Measurements from ENCODE around the gene EIF4E2.

Gene EIF4E2

GRCh38 chr2:232576995-232577394 lies 26.5 kb downstream of the EIF4E2 start:
- TF ChIP-seq RAD21 (IDR thresholded peaks at IDR 0.05; ENCODE audit: low read depth): no peak
- no peak for TF ChIP-seq TAF1 (IDR thresholded peaks at IDR 0.05; ENCODE audit: low read depth)
- no peak for TF ChIP-seq YY1 (IDR thresholded peaks at IDR 0.05; ENCODE audit: low read depth)
- no peak for TF ChIP-seq REST (IDR thresholded peaks at IDR 0.05; ENCODE audit: low read depth)
- TF ChIP-seq USF1 (IDR thresholded peaks at IDR 0.05): no peak
- no peak for TF ChIP-seq MAX (IDR thresholded peaks at IDR 0.05)
- TF ChIP-seq TCF12 (IDR thresholded peaks at IDR 0.05; ENCODE audit: low read depth): no peak

- TF ChIP-seq MAX (IDR thresholded peaks at IDR 0.05): no peak
Observed at GRCh38 chr2:232577841-232578240, 27.4 kb downstream of the EIF4E2 start.

GRCh38 chr2:232578626-232579025 lies 28.1 kb downstream of the EIF4E2 start:
- TF ChIP-seq REST (IDR thresholded peaks at IDR 0.05; ENCODE audit: low read depth) (no peak), YY1 (IDR thresholded peaks at IDR 0.05; ENCODE audit: low read depth) (no peak), RAD21 (IDR thresholded peaks at IDR 0.05; ENCODE audit: low read depth) (no peak), ZBTB7A (IDR thresholded peaks at IDR 0.05; ENCODE audit: low read depth) (no peak), USF1 (IDR thresholded peaks at IDR 0.05) (no peak), CREB1 (IDR thresholded peaks at IDR 0.05; ENCODE audit: low read depth) (no peak), TEAD4 (IDR thresholded peaks at IDR 0.05) (no peak), NFIC (IDR thresholded peaks at IDR 0.05) (no peak), EGR1 (IDR thresholded peaks at IDR 0.05) (no peak), FOXM1 (IDR thresholded peaks at IDR 0.05; ENCODE audit: borderline replicate concordance, low read depth) (no peak)

GRCh38 chr2:232580648-232580981 lies 30.1 kb downstream of the EIF4E2 start:
- TF ChIP-seq TEAD4 (IDR thresholded peaks at IDR 0.05) (no peak), CEBPB (IDR thresholded peaks at IDR 0.05) (no peak), YY1 (IDR thresholded peaks at IDR 0.05; ENCODE audit: low read depth) (no peak), USF1 (IDR thresholded peaks at IDR 0.05) (no peak), NFIC (IDR thresholded peaks at IDR 0.05) (no peak), REST (IDR thresholded peaks at IDR 0.05; ENCODE audit: low read depth) (no peak), EP300 (IDR thresholded peaks at IDR 0.05; ENCODE audit: borderline replicate concordance) (no peak), CREB1 (IDR thresholded peaks at IDR 0.05; ENCODE audit: low read depth) (no peak), EGR1 (IDR thresholded peaks at IDR 0.05) (no peak), TAF1 (IDR thresholded peaks at IDR 0.05; ENCODE audit: low read depth) (no peak)

- no peak for TF ChIP-seq REST (IDR thresholded peaks at IDR 0.05; ENCODE audit: low read depth)
- TF ChIP-seq TCF12 (IDR thresholded peaks at IDR 0.05; ENCODE audit: low read depth): no peak
- TF ChIP-seq CEBPB (IDR thresholded peaks at IDR 0.05): no peak
- no peak for TF ChIP-seq EGR1 (IDR thresholded peaks at IDR 0.05)
- no peak for TF ChIP-seq YY1 (IDR thresholded peaks at IDR 0.05; ENCODE audit: low read depth)
- no peak for TF ChIP-seq CREB1 (IDR thresholded peaks at IDR 0.05; ENCODE audit: low read depth)
- TF ChIP-seq ZBTB7A (IDR thresholded peaks at IDR 0.05; ENCODE audit: low read depth): no peak
- no peak for TF ChIP-seq NFIC (IDR thresholded peaks at IDR 0.05)
- no peak for TF ChIP-seq MAX (IDR thresholded peaks at IDR 0.05)
- no peak for TF ChIP-seq FOXM1 (IDR thresholded peaks at IDR 0.05; ENCODE audit: borderline replicate concordance, low read depth)
- TF ChIP-seq EP300 (IDR thresholded peaks at IDR 0.05; ENCODE audit: borderline replicate concordance): no peak
- no peak for TF ChIP-seq TAF1 (IDR thresholded peaks at IDR 0.05; ENCODE audit: low read depth)
- no peak for TF ChIP-seq USF1 (IDR thresholded peaks at IDR 0.05)
- no peak for TF ChIP-seq RAD21 (IDR thresholded peaks at IDR 0.05; ENCODE audit: low read depth)
- no peak for TF ChIP-seq TEAD4 (IDR thresholded peaks at IDR 0.05)
Observed at GRCh38 chr2:232581725-232582124, 31.2 kb downstream of the EIF4E2 start.

All from Ishikawa (cell line).